Heart left ventricle (tissue), 13 donors: ENCODE measurements around the gene IQCF5.

Source experiments
- POLR2A ChIP-seq, 2 donors: fragments of 450-650 bp; IDR thresholded peaks; one replicate each; pipeline ENCODE4 v1.6.1; 2017; ENCODE audit warnings: antibody characterized with exemption in 2 of 2, mild to moderate bottlenecking in 2 of 2, moderate library complexity in 2 of 2
- TF ChIP-seq, protein P1 (sequence below), 12 donors: fragments of 200-600 bp; sonication (generic) in 4 of 12; IDR thresholded peaks; one replicate each; pipeline versions ENCODE4 v1.5.0 to v1.8.0; 2018 to 2022; ENCODE audit warnings: antibody characterized with exemption in 12 of 12, mild to moderate bottlenecking in 5 of 12
- donor health status: ischemic (EF 13 %, LVEDD 7.1; RV severe dilation, severe dysfunction).
- donor health status: DM: no; HTN: yes; CAD: no.
- donor health status: DM: no; HTN: no; CAD: no.
- donor health status: ischemic (EF 25% LVEDD 6.9; RV normal size, moderate dysfunction).
- donor health status: ischemic (EF 25% LVEDD 5.7; RV mildly dilated, moderate dysfunction).
- donor health status: ischemic (EF 35%, LVEDD 5.7; RV mildly dilated, moderate dysfunction).
- donor health status: nonischemic (EF 11% LVEDD 7.7; RV severe dilation, severe dysfunction).
- donor health status: DM: yes; HTN: yes; CAD: no.
- donor health status: PGD.
- donor health status: ischemic (EF 29% LVEDD 5.4; RV normal size, mild dysfunction).
- donor health status: nonischemic (EF 23%, LVEDD 6.1; RV moderate dilation, normal function).

DNA sequence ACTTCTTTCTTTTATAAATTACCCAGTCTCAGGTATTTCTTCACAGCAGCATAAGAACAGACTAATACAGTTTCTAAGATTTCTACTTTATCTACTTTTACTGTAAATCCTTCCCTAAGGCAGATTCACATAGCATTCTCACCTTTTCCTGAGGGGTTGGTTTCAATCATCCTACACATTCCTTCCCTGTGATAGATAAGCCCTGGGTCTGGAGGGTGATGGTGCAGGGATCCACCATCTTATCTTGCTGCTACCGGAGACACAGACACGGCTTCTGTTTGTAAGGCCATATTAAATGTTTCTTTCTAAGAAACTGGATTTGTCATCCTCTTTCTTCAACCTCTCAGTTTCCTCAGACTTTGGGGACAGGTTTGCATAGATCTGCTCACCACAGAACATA is 6.1 kb downstream of the IQCF5 start:
- TF ChIP-seq, protein P1, sequence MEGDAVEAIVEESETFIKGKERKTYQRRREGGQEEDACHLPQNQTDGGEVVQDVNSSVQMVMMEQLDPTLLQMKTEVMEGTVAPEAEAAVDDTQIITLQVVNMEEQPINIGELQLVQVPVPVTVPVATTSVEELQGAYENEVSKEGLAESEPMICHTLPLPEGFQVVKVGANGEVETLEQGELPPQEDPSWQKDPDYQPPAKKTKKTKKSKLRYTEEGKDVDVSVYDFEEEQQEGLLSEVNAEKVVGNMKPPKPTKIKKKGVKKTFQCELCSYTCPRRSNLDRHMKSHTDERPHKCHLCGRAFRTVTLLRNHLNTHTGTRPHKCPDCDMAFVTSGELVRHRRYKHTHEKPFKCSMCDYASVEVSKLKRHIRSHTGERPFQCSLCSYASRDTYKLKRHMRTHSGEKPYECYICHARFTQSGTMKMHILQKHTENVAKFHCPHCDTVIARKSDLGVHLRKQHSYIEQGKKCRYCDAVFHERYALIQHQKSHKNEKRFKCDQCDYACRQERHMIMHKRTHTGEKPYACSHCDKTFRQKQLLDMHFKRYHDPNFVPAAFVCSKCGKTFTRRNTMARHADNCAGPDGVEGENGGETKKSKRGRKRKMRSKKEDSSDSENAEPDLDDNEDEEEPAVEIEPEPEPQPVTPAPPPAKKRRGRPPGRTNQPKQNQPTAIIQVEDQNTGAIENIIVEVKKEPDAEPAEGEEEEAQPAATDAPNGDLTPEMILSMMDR (IDR thresholded peaks at IDR 0.05), result no peak
- no peak for TF ChIP-seq POLR2A (IDR thresholded peaks at IDR 0.05)
